B cell (primary cell): ENCODE measurements around the gene FURIN. TPM values are rescaled to one million over a fixed set of nuclear protein-coding genes. Genes with fewer than 3 reads are reported as not detected.

Experiments
- ATAC-seq: fragments of 200-7000 bp; cut with Tn5 transposase; one replicate; pipeline ENCODE4 v1.10.0; 2021; ENCODE audit warnings: low read depth, mild to moderate bottlenecking, moderate number of reproducible peaks, moderate library complexity
- CTCF ChIA-PET: fragments of 350-600 bp; sonication (Branson Sonifier 250); formaldehyde crosslinking; loops from one replicate; lab custom pipeline; 2021; ENCODE audit warnings: antibody characterized with exemption, inconsistent platforms; lab: Charles Lee
- POLR2A ChIA-PET: fragments of 350-600 bp; sonication (Branson Sonifier 250); formaldehyde crosslinking; loops from one replicate; lab custom pipeline; 2021; ENCODE audit warnings: antibody characterized with exemption; lab: Charles Lee
- DNase-seq: peaks from one replicate; pipeline ENCODE4 v3.0.0; 2013
- H2AFZ ChIP-seq: 2 replicates; pipeline ENCODE4 v1.6.1; 2012; ENCODE audit warnings: mild to moderate bottlenecking, low read depth, low read length; ENCODE audit not compliant: insufficient read depth, poor library complexity, severe bottlenecking
- H3K27ac ChIP-seq, 2 donors: 1 replicate in 1 of 2; 2 replicates in 1 of 2; pipeline ENCODE4 v1.5.1; 2012 to 2013; ENCODE audit warnings: low read length in 2 of 2, mild to moderate bottlenecking in 2 of 2, moderate library complexity in 1 of 2
- H3K27me3 ChIP-seq, 4 experiments: fragments of 200-600 bp in 1 of 4; sonication (generic) in 1 of 4; replicated peaks in 1 of 4; 1 replicate in 2 of 4; 2 replicates in 2 of 4; pipeline versions ENCODE4 v1.6.1 to v1.7.0; 2013 to 2016; ENCODE audit warnings: low read length in 3 of 4, mild to moderate bottlenecking in 2 of 4, mixed read lengths in 1 of 4, moderate library complexity in 1 of 4; ENCODE audit not compliant: insufficient read depth in 4 of 4, control insufficient read depth in 3 of 4; ENCODE audit errors: control extremely low read depth in 1 of 4
- H3K36me3 ChIP-seq, 2 experiments: replicated peaks in 1 of 2; 1 replicate in 1 of 2; 2 replicates in 1 of 2; pipeline versions ENCODE4 v1.6.1 to v1.7.1; 2013; ENCODE audit warnings: low read length in 1 of 2; ENCODE audit not compliant: insufficient read depth in 2 of 2, control insufficient read depth in 1 of 2; ENCODE audit errors: control extremely low read depth in 1 of 2, extremely low read depth in 1 of 2
- H3K4me1 ChIP-seq, 2 donors: fragments of 200-600 bp in 1 of 2; sonication (generic) in 1 of 2; 1 replicate in 1 of 2; 2 replicates in 1 of 2; pipeline versions ENCODE4 v1.5.1 to v1.6.1; 2013 to 2017; ENCODE audit warnings: low read length in 2 of 2; ENCODE audit not compliant: control insufficient read depth in 2 of 2, insufficient read depth in 2 of 2
- H3K4me2 ChIP-seq: replicated peaks from 2 replicates; pipeline ENCODE3; 2012; ENCODE audit warnings: mild to moderate bottlenecking, low read depth, low read length; ENCODE audit not compliant: poor library complexity, severe bottlenecking
- H3K4me3 ChIP-seq, 5 experiments: fragments of 200-600 bp in 1 of 5; sonication (generic) in 1 of 5; 1 replicate in 3 of 5; 2 replicates in 2 of 5; pipeline versions ENCODE4 v1.5.1 to v1.7.0; 2011 to 2016; ENCODE audit warnings: low read length in 4 of 5, mild to moderate bottlenecking in 4 of 5, low read depth in 2 of 5, control low read depth in 1 of 5, moderate library complexity in 1 of 5; ENCODE audit not compliant: insufficient read depth in 1 of 5; ENCODE audit errors: control extremely low read depth in 1 of 5, extremely low read depth in 1 of 5
- H3K79me2 ChIP-seq: fragments of 200-600 bp; sonication (generic); one replicate; pipeline ENCODE4 v1.6.0; 2016; ENCODE audit warnings: low read length; ENCODE audit not compliant: control insufficient read depth, insufficient read depth
- H3K9ac ChIP-seq: fragments of 200-600 bp; sonication (generic); 2 replicates; pipeline ENCODE4 v1.6.1; 2017; ENCODE audit warnings: mild to moderate bottlenecking, low read length, moderate library complexity
- H3K9me3 ChIP-seq, 3 donors: one replicate each; pipeline versions ENCODE4 v1.6.1 to v1.7.1; 2013; ENCODE audit warnings: low read length in 2 of 3; ENCODE audit not compliant: control insufficient read depth in 2 of 3, insufficient read depth in 1 of 3; ENCODE audit errors: control extremely low read depth in 1 of 3
- H4K20me1 ChIP-seq: 2 replicates; pipeline ENCODE4 v1.6.0; 2012; ENCODE audit warnings: mild to moderate bottlenecking, low read length; ENCODE audit not compliant: insufficient read depth, control insufficient read depth, poor library complexity, severe bottlenecking
- H3K27ac Mint-ChIP-seq: one replicate; pipeline ENCODE4 v1.8.0; 2021; ENCODE audit warnings: mixed read lengths
- H3K27me3 Mint-ChIP-seq: one replicate; pipeline ENCODE4 v1.8.0; 2021; ENCODE audit warnings: mixed read lengths
- H3K4me1 Mint-ChIP-seq: one replicate; pipeline ENCODE4 v1.8.0; 2021; ENCODE audit warnings: mixed read lengths
- H3K4me3 Mint-ChIP-seq: one replicate; pipeline ENCODE4 v1.8.0; 2021; ENCODE audit warnings: mixed read lengths
- H3K9me3 Mint-ChIP-seq: one replicate; pipeline ENCODE4 v1.8.0; 2022; ENCODE audit warnings: mixed read lengths; ENCODE audit not compliant: insufficient read depth
- EZH2 ChIP-seq: IDR thresholded peaks from 2 replicates; pipeline ENCODE4 v1.6.1; 2012; ENCODE audit warnings: borderline replicate concordance, low read depth, mild to moderate bottlenecking, moderate library complexity, low read length; ENCODE audit not compliant: insufficient read depth, poor library complexity, severe bottlenecking
- WGBS: methylation state at CpG from one replicate; pipeline ENCODE4 v1.1.5; 2013; ENCODE audit warnings: missing lambda C conversion rate; ENCODE audit not compliant: insufficient coverage; 5-methylcytosine and 5-hydroxymethylcytosine counted together
- intact Hi-C: fragments of 100-400 bp; cut with micrococcal nuclease; formaldehyde crosslinking; loops from one replicate; pipeline ENCODE4 v1.10.0; 2022
- polyA plus RNA-seq: library from polyadenylated mRNA; depleted of rRNA; stranded (reverse); fragments of >200 nt; gene quantifications from 2 replicates; pipeline ENCODE4 v1.2.3, GENCODE V29; 2012
- total RNA-seq, 2 donors: library from RNA; stranded (reverse); fragments of 120-200 nt in 1 of 2; gene quantifications; 1 replicate in 1 of 2; 2 replicates in 1 of 2; pipeline versions ENCODE4 v1.2.3 to v1.2.4, GENCODE V29; 2013 to 2022
- TF ChIP-seq, protein P1 (sequence below): fragments of 200-600 bp; IDR thresholded peaks from one replicate; pipeline ENCODE4 v1.8.0; 2022; ENCODE audit warnings: antibody characterized with exemption, mild to moderate bottlenecking

Gene FURIN
- total and polyA plus RNA-seq, 2 donors (not counting 1 experiment from before 2014, with no cell fraction given), result 31.6 to 66.7 TPM

DNA sequence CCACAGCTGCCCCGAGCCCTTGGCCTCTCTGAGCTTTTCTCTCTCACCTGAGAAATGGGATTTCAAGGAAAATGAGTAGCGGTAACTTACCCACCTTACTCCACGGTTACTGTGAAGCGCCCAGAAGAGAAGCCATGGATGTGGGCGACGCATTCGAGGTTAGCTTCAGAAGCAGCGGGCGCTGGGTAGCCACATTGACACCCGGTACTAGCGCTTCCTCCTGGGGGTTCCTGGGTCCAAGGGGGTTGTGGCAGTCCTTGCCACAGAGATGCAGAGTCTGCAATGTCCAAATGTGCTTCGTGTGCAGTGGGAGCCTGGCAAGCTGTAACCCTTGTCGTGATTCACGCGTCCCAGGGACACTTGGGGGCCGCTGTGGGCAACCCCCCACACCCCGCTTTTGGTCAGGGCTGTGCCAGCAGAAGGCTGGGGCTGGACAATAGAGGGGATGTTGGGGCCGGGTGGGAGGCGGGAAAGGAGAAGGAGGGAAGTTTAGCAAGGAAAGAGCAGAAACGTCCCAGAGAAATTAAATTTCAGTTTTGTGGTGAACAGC is 41.4 kb upstream of the FURIN start:
- Histone ChIP-seq H4K20me1 (no peaks in the 10 kb centered on the region), H3K9me3 (peaks cover 0 to 12% (median 0%) of the 10 kb centered on the region in 3 donors), H3K79me2 (no peaks in the 10 kb centered on the region), H3K27ac (no peak overlapping the region), H3K27me3 (no peaks in the 10 kb centered on the region), H3K9ac (no peak overlapping the region), H3K36me3 (no peaks in the 10 kb centered on the region), H3K4me1 (peaks cover 21 to 27% of the 10 kb centered on the region in 2 donors), H2AFZ (no peak overlapping the region), H3K4me2 (no peak overlapping the region), H3K4me3 (no peak overlapping the region)
- peaks cover 27% of the 10 kb centered on the region for H3K4me1 Mint-ChIP-seq
- CTCF ChIA-PET, result interaction anchor here (0.8 to 2.0 kb wide), 4 partner anchors 9 to 106 kb away, joined by 4 to 9 read pairs (median 4); partner anchors contain the start of gene HDDC3
- POLR2A ChIA-PET, result no interaction called here
- H3K4me3 Mint-ChIP-seq, result no peak overlapping the region
- H3K9me3 Mint-ChIP-seq, result no peaks in the 10 kb centered on the region
- peaks cover 3% of the 10 kb centered on the region for H3K27me3 Mint-ChIP-seq
- no peak for DNase-seq
- H3K27ac Mint-ChIP-seq, result no peak overlapping the region
- no peak for ATAC-seq
- WGBS, result 93% methylated on average over 16 of the region's 20 CpGs
- intact Hi-C loops, result no loop called here
- TF ChIP-seq EZH2, result no peak
- TF ChIP-seq, protein P1, sequence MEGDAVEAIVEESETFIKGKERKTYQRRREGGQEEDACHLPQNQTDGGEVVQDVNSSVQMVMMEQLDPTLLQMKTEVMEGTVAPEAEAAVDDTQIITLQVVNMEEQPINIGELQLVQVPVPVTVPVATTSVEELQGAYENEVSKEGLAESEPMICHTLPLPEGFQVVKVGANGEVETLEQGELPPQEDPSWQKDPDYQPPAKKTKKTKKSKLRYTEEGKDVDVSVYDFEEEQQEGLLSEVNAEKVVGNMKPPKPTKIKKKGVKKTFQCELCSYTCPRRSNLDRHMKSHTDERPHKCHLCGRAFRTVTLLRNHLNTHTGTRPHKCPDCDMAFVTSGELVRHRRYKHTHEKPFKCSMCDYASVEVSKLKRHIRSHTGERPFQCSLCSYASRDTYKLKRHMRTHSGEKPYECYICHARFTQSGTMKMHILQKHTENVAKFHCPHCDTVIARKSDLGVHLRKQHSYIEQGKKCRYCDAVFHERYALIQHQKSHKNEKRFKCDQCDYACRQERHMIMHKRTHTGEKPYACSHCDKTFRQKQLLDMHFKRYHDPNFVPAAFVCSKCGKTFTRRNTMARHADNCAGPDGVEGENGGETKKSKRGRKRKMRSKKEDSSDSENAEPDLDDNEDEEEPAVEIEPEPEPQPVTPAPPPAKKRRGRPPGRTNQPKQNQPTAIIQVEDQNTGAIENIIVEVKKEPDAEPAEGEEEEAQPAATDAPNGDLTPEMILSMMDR, result no peak

DNA sequence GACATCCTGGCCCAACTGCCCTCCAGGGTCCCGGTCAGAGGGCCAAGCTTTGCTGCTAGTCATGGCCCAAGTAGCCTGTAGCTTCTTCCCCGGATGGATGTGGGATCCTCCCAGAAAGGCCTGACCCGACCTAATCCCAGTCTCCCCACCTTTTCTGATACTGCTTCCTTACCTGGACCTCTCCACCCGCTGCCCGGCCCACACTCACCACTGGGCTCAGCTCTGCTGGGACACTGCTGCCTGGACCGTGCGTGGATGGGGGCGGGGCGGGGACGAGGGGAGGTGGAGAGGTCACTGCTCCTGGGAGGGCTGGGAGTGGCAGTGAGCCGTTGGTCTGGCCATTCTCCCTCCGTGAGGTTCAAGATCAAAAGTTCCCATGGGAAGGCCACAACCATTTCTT is 40.3 kb upstream of the FURIN start:
- no peaks in the 10 kb centered on the region for H3K9me3 Mint-ChIP-seq
- H3K36me3 ChIP-seq, result no peaks in the 10 kb centered on the region
- H3K27ac ChIP-seq, result no peak overlapping the region
- no peak for DNase-seq
- no peak overlapping the region for H3K4me3 ChIP-seq
- H3K27me3 ChIP-seq, result no peaks in the 10 kb centered on the region
- H3K27me3 Mint-ChIP-seq, result peaks cover 3% of the 10 kb centered on the region
- CTCF ChIA-PET, result interaction anchor here (0.8 kb wide), 1 partner anchor 180 kb away, joined by 3 read pairs; no protein-coding TSS in a partner anchor
- WGBS, result 98% methylated on average over 11 of the region's 12 CpGs
- POLR2A ChIA-PET, result interaction anchor here (0.7 kb wide), 1 partner anchor 40 kb away, joined by 3 read pairs; the partner anchor contains the start of gene FURIN
- H3K4me1 ChIP-seq, result peaks cover 21 to 27% of the 10 kb centered on the region in 2 donors
- H4K20me1 ChIP-seq, result no peaks in the 10 kb centered on the region
- no peak overlapping the region for H3K4me3 Mint-ChIP-seq
- no peak overlapping the region for H3K4me2 ChIP-seq
- TF ChIP-seq EZH2, result no peak
- TF ChIP-seq, protein P1, result no peak
- no peak overlapping the region for H3K27ac Mint-ChIP-seq
- H3K9me3 ChIP-seq, result peaks cover 0 to 12% (median 0%) of the 10 kb centered on the region in 3 donors
- ATAC-seq, result no peak
- H2AFZ ChIP-seq, result no peak overlapping the region
- intact Hi-C loops, result no loop called here
- H3K4me1 Mint-ChIP-seq, result peaks cover 27% of the 10 kb centered on the region
- no peaks in the 10 kb centered on the region for H3K79me2 ChIP-seq
- no peak overlapping the region for H3K9ac ChIP-seq
